ENCODE measurements around the gene FAM118A. TPM values are rescaled to one million over a fixed set of nuclear protein-coding genes. Genes with fewer than 3 reads are reported as not detected.

The FAM118A gene
- total and polyA plus RNA-seq, 9 of the 15 experiments (the other 6 are each of a cell fraction or from before 2014, with no cell fraction given) = 17.0 to 223 (median 59.4) TPM

DNA sequence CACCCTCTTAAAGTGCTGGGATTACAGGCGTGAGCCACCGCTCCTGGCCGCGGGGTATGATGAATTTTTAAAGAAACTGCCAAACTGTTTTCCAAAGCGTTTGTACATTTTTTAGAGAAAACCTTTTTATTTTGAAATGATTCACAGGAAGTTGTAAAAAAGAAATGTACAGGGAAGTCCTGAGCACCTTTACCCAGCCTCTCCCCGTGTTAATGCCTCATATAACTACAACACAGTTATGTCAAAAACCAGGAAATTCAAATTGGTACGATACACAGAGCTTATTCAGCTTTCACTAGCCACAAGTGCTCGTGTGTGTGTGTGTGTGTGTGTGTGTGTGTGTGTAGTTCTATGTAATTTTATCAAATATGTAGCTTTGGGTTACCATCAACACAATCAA lies 7.0 kb upstream of the FAM118A start:
- ATAC-seq = no peak
- ChIA-PET CTCF (ENCODE audit: low intra/inter-chr PET ratio) (no interaction called here), POLR2A (no interaction called here)
- BruUV-seq (replicated peaks) = no TSS peak
- FAIRE-seq = no peak
- H3K36me3 ChIP-seq (ENCODE audit: control insufficient read depth, insufficient read depth, low read length) = no peaks in the 10 kb centered on the region
- H2AFZ ChIP-seq (ENCODE audit: low read depth, low read length) = no peak overlapping the region
- no peak overlapping the region for H3K27ac ChIP-seq (ENCODE audit: extremely low read depth, low read depth, low read length)
- H3K4me1 ChIP-seq (replicated peaks in 1 of 2; ENCODE audit: control insufficient read depth in 2 of 2, insufficient read depth in 2 of 2, low read length in 2 of 2) = no peaks in the 10 kb centered on the region; a peak in 2 of 5 replicates
- intact Hi-C loops (cut with micrococcal nuclease) (no loop called here), in situ Hi-C loops (cut with MboI) (no loop called here)
- WGBS (ENCODE audit: insufficient coverage, low coverage, missing lambda C conversion rate) = 51% methylated on average over 5 of the region's 8 CpGs
- no peaks in the 10 kb centered on the region for H3K79me2 ChIP-seq (ENCODE audit: control insufficient read depth, insufficient read depth, low read length)
- no peak for DNase-seq (ENCODE audit: extremely low read depth in 1 of 4, low spot score in 3 of 4)
- no peak overlapping the region for H3K4me2 ChIP-seq (ENCODE audit: insufficient read depth, low read length)
- no peaks in the 10 kb centered on the region for H3K9me1 ChIP-seq (ENCODE audit: control insufficient read depth, insufficient read depth, low read length)
- no peaks in the 10 kb centered on the region for H3K9me3 ChIP-seq (replicated peaks; ENCODE audit: control insufficient read depth, insufficient read depth, low read depth, low read length)
- H4K20me1 ChIP-seq (replicated peaks; ENCODE audit: control insufficient read depth, insufficient read depth, low read length) = no peaks in the 10 kb centered on the region
- no peak overlapping the region for H3K4me3 ChIP-seq
- H3K9ac ChIP-seq (ENCODE audit: insufficient read depth in 1 of 2, low read depth in 2 of 2, low read length in 2 of 2) = no peak overlapping the region
- no peaks in the 10 kb centered on the region for H3K27me3 ChIP-seq (ENCODE audit: control insufficient read depth in 2 of 2, insufficient read depth in 2 of 2, low read length in 2 of 2)
- TF ChIP-seq TRIM24 (IDR thresholded peaks at IDR 0.05) = no peak
- TF ChIP-seq AFF1 (IDR thresholded peaks at IDR 0.05; ENCODE audit: low read depth in 1 of 2, partially characterized antibody in 2 of 2) = no peak
- no peak for TF ChIP-seq GABPA (tag; conservative IDR thresholded peaks at IDR 0.05; ENCODE audit: low read depth)
- no peak for TF ChIP-seq ATF2 (CRISPR knock-in tag; IDR thresholded peaks at IDR 0.05)
- TF ChIP-seq, protein P1, sequence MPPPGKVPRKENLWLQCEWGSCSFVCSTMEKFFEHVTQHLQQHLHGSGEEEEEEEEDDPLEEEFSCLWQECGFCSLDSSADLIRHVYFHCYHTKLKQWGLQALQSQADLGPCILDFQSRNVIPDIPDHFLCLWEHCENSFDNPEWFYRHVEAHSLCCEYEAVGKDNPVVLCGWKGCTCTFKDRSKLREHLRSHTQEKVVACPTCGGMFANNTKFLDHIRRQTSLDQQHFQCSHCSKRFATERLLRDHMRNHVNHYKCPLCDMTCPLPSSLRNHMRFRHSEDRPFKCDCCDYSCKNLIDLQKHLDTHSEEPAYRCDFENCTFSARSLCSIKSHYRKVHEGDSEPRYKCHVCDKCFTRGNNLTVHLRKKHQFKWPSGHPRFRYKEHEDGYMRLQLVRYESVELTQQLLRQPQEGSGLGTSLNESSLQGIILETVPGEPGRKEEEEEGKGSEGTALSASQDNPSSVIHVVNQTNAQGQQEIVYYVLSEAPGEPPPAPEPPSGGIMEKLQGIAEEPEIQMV (tag; conservative IDR thresholded peaks at IDR 0.05; ENCODE audit: low read depth) = no peak
- no peak for TF ChIP-seq ZNF518B (CRISPR knock-in tag; IDR thresholded peaks at IDR 0.05)
- TF ChIP-seq MEF2A (IDR thresholded peaks at IDR 0.05; ENCODE audit: control insufficient read depth, low read depth, low read length) = no peak
- TF ChIP-seq MEF2D (tag; conservative IDR thresholded peaks at IDR 0.05; ENCODE audit: low read depth) = no peak
- no peak for TF ChIP-seq GTF2A2 (tag; IDR thresholded peaks at IDR 0.05)
- TF ChIP-seq BCOR (IDR thresholded peaks at IDR 0.05) = no peak
- TF ChIP-seq POLR2AphosphoS5 (IDR thresholded peaks at IDR 0.05; ENCODE audit: control insufficient read depth, insufficient read depth, low read depth, low read length) = no peak
- TF ChIP-seq ZNF274 (IDR thresholded peaks at IDR 0.05; ENCODE audit: borderline replicate concordance, low read depth, low read length) = no peak
- no peak for TF ChIP-seq CAMTA2 (CRISPR knock-in tag; conservative IDR thresholded peaks at IDR 0.05)

Data from K562 (cell line).